Testis (tissue), 3 donors: Measurements from ENCODE around the gene CEP104. TPM values are rescaled to one million over a fixed set of nuclear protein-coding genes. Genes with fewer than 3 reads are reported as not detected.

ENCODE experiments used
- DNase-seq: peaks from one replicate; pipeline ENCODE4 v3.0.0-alpha.2; 2019
- H3K27ac ChIP-seq, 2 donors: fragments of 200-600 bp; sonication (generic); one replicate each; pipeline ENCODE4 v1.5.1; 2019
- H3K27me3 ChIP-seq: fragments of 200-600 bp; sonication (generic); one replicate; pipeline ENCODE4 v1.5.1; 2019
- H3K36me3 ChIP-seq: fragments of 200-600 bp; sonication (generic); one replicate; pipeline ENCODE4 v1.5.1; 2017; ENCODE audit warnings: low read depth; ENCODE audit errors: missing control alignments
- H3K4me1 ChIP-seq: fragments of 200-600 bp; sonication (generic); one replicate; pipeline ENCODE4 v1.5.1; 2019
- H3K4me3 ChIP-seq, 2 donors: fragments of 200-600 bp; sonication (generic); one replicate each; pipeline ENCODE4 v1.5.1; 2017 to 2019
- H3K9me3 ChIP-seq: fragments of 200-600 bp; sonication (generic); one replicate; pipeline ENCODE4 v1.5.1; 2017
- POLR2A ChIP-seq: fragments of 450-650 bp; IDR thresholded peaks from one replicate; pipeline ENCODE4 v1.6.1; 2017; ENCODE audit warnings: antibody characterized with exemption, mild to moderate bottlenecking, moderate library complexity
- WGBS, 2 donors: methylation state at CpG; one replicate each; pipeline ENCODE4 v1.1.5; 2018; 5-methylcytosine and 5-hydroxymethylcytosine counted together
- intact Hi-C: fragments of 100-400 bp; cut with DNase I; formaldehyde crosslinking; loops from one replicate; pipeline ENCODE4 v1.15.1; 2023; ENCODE audit warnings: low total_unique reads
- polyA plus RNA-seq: library from polyadenylated mRNA; stranded (reverse); fragments of 350-450 nt; fragmentation: Illumina TruSeq; extraction: RNeasy Lipid Tissue Mini Kit (QIAGEN cat#74804); gene quantifications from one replicate; pipeline ENCODE4 v1.2.3, GENCODE V29; 2014; ENCODE audit warnings: low read depth, low replicate concordance; ENCODE audit not compliant: insufficient read depth
- total RNA-seq, 2 donors: library from RNA; depleted of rRNA; stranded (reverse); fragments of >200 nt; gene quantifications; one replicate each; pipeline ENCODE4 v1.2.3, GENCODE V29; 2016
- TF ChIP-seq, protein P1 (sequence below), 3 experiments: fragments of 450-650 bp in 2 of 3; fragments of 200-600 bp in 1 of 3; sonication (generic) in 1 of 3; IDR thresholded peaks; one replicate each; pipeline ENCODE4 v1.5.1; 2016 to 2019; ENCODE audit warnings: antibody characterized with exemption in 3 of 3, mild to moderate bottlenecking in 2 of 3, moderate library complexity in 1 of 3

The CEP104 gene
- total and polyA plus RNA-seq, 3 donors from 2014 or later = 41.5 to 80.4 (median 55.1) TPM

DNA sequence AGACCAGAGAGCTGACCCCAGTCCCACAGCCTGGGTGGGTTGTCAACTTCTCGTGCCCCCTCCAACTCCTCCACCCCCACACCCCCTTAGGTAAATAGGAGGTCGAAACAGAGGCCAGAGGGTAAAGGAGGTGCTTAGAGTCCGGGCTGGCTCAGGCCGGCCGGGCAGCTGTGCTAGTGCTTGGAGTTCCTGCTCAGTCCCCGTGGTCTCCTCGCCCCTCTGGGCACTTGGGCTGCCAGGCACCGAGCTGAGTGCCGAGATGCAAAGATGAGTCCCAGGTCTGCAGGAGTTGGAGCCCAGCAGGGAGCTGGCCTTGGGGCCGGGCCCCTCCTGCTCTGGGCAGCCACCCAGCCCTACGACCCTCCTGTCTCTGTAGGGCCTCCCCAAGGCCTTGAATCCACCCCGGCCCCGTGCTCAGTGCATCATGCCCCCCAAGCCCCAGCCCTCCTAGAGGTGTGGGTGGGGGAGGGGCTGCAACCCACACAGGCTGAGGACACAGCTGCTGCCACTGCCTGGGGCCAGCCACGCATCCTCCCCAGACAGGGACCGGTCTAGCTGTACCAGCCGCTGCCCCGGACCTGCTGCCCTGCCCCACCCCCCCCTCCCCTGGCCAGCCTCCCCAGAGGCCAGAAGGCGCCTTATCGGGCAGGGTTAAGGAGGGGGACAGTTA is 82.6 kb downstream of the CEP104 start:
- Histone ChIP-seq H3K9me3 (no peaks in the 10 kb centered on the region), H3K27me3 (no peaks in the 10 kb centered on the region), H3K4me3 (peak overlapping the region in 1 of 2 donors; percentile 70), H3K27ac (peak overlapping the region; percentile 76), H3K4me1 (peaks cover 45% of the 10 kb centered on the region), H3K36me3 (no peaks in the 10 kb centered on the region)
- no peak for TF ChIP-seq POLR2A
- TF ChIP-seq, protein P1, sequence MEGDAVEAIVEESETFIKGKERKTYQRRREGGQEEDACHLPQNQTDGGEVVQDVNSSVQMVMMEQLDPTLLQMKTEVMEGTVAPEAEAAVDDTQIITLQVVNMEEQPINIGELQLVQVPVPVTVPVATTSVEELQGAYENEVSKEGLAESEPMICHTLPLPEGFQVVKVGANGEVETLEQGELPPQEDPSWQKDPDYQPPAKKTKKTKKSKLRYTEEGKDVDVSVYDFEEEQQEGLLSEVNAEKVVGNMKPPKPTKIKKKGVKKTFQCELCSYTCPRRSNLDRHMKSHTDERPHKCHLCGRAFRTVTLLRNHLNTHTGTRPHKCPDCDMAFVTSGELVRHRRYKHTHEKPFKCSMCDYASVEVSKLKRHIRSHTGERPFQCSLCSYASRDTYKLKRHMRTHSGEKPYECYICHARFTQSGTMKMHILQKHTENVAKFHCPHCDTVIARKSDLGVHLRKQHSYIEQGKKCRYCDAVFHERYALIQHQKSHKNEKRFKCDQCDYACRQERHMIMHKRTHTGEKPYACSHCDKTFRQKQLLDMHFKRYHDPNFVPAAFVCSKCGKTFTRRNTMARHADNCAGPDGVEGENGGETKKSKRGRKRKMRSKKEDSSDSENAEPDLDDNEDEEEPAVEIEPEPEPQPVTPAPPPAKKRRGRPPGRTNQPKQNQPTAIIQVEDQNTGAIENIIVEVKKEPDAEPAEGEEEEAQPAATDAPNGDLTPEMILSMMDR (IDR thresholded peaks at IDR 0.05) = no peak
- WGBS, 2 donors = 43 to 62% methylated on average over 16 to 19 of the region's 19 CpGs
- intact Hi-C loops = no loop called here
- no peak for DNase-seq

DNA sequence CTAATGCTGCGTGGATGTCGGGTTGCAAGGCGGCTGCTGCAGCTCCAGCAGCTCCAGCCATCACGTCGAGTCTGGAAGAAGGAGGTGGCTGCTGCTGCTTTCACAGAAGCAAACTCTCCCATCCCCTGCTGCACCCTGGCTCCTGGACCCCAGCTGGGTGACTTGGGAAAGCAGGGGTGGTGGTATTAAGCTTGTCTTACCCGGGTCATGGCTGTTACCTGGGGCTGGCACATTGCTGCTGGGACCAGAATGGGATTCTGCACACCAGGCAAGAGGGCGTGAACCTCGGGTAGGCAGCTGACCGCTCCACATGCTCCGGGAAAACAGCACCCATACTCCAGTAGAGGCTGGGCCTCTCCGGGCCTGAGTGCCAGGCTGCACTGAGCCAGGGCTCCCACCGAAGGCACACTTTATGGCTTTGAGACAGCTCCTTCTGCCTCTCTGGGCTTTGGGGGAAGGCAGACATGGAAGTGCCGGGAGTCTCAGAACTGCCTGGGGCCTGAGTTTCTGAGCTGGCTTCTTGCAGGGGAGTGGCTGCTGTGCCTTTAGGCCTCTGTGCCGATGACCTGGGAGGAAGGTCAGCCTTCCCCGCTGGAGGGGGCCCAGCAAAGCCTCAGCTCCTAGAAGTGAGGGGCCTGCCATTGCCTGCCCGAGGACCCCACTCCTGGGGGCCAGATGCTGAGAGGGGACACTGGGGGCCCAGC is 83.3 kb downstream of the CEP104 start:
- H3K4me1 ChIP-seq = peaks cover 45% of the 10 kb centered on the region
- TF ChIP-seq, protein P1 (IDR thresholded peaks at IDR 0.05) = no peak
- no peak for TF ChIP-seq POLR2A
- WGBS, 2 donors = 52 to 68% methylated on average over 7 to 15 of the region's 16 CpGs
- DNase-seq = no peak
- H3K36me3 ChIP-seq = no peaks in the 10 kb centered on the region
- H3K27ac ChIP-seq = peak overlapping the region; percentile 76
- H3K4me3 ChIP-seq = peak overlapping the region; percentile 62 to 70
- H3K27me3 ChIP-seq = no peaks in the 10 kb centered on the region
- no peaks in the 10 kb centered on the region for H3K9me3 ChIP-seq
- intact Hi-C loops = no loop called here

- peak within 1 kb of the TSS; percentile 62 to 70 for H3K4me3 ChIP-seq
- peak; percentile 43 for DNase-seq
- 9 to 15% methylated on average over 7 to 42 of the region's 55 CpGs for WGBS, 2 donors
- H3K27me3 ChIP-seq = no peaks in the 10 kb centered on the region
- intact Hi-C loops = no loop called here
- peaks cover 45% of the 10 kb centered on the region for H3K4me1 ChIP-seq
- H3K36me3 ChIP-seq = no peaks in the 10 kb centered on the region
- H3K27ac ChIP-seq = peak within 1 kb of the TSS; percentile 76 to 87
- H3K9me3 ChIP-seq = no peaks in the 10 kb centered on the region
- TF ChIP-seq, protein P1 (IDR thresholded peaks at IDR 0.05) = no peak
- no peak for TF ChIP-seq POLR2A
These were observed 84.1 kb downstream of the CEP104 start, which contains the start of gene SMIM1 for GRCh38 chr1:3772715-3773571. Gene SMIM1 (plus strand): TSS chr1:3772749. CDS start chr1:3775374, 2,625 bp downstream.

DNA sequence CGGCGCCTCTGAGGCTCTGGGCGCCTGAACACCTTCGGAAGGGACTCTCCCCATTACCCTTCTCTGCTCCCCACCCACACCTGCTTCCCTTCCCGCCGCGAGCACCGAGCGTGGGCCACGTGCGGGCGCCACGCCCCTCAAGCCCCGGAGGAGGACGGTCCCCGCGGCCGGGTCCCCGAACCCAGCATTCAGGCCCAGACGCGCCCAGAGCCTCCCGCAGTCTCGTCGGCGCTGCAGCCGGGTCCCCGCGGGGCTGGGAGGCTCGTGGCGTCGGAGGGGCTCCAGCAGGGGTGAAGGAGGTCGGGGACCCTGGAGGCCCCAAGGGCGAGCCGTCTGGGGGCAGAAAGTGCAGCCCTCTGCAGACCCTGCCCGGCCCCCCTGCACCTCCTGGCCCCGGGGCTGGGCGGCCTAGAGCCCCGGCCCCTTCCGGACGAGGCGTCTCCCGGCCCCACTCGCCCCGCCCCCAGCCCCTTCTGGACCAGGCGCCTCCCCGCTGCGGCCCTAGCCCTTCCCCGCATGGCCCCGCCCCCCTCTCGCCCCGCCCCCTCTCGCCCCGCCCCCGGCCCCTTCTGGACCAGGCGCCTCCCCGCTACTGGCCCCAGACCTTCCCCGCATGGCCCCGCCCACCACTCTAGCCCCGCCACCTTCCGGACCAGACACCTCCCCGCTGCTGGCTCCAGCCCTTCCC is 84.8 kb downstream of the CEP104 start:
- DNase-seq = peak; percentile 96
- Histone ChIP-seq H3K4me1 (peaks cover 45% of the 10 kb centered on the region), H3K27me3 (no peaks in the 10 kb centered on the region), H3K4me3 (peak overlapping the region; percentile 62 to 70), H3K36me3 (no peaks in the 10 kb centered on the region), H3K9me3 (no peaks in the 10 kb centered on the region), H3K27ac (peak overlapping the region; percentile 76 to 87)
- TF ChIP-seq, protein P1 (IDR thresholded peaks at IDR 0.05) = no peak
- TF ChIP-seq POLR2A = no peak
- 2% methylated on average over 28 of the region's 61 CpGs; no CpG with 5 or more reads in 1 of the 2 donors for WGBS, 2 donors
- intact Hi-C loops = no loop called here
